ENCODE data around the gene SLC25A11. TPM values are rescaled to one million over a fixed set of nuclear protein-coding genes. Genes with fewer than 3 reads are reported as not detected.
A peak's percentile ranks its signal among the peaks of the same experiment; 100 is the strongest.
"Not testable (repeated sequence)": the region's sequence is repeated elsewhere in the genome, so short reads cannot be mapped to it uniquely, and the experiment has no call there.

SLC25A11 gene
- total RNA-seq, 2 donors from 2014 or later = 23.7 to 33.2 TPM

DNA sequence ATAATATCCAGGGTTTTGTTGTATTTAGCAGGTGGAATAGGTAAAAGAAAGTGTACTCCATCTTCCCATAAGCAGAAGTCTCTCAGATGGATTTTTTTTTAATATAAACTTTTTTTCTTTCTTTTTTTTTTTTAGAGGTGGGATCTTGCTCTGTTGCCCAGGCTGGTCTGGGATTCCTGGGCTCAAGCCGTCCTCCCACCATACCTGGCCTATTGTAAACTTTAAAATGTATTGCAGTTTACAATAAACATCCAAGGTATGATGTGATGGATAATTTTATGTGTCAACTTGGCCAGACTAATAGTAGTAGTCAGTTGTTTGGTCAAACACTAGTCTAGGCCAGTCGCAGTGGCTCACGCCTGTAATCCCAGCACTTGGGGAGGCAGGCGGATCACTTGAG is 18.5 kb downstream of the SLC25A11 start:
- Histone ChIP-seq H3K36me3 (replicated peaks in 1 of 2; ENCODE audit: insufficient read depth in 1 of 2, low read depth in 2 of 2) (no peaks in the 10 kb centered on the region), H3K4me1 (no peaks in the 10 kb centered on the region), H3K27ac (no peak overlapping the region), H3K27me3 (no peaks in the 10 kb centered on the region), H3K9me3 (no peaks in the 10 kb centered on the region), H3K4me3 (no peak overlapping the region)
- ATAC-seq (no peak), DNase-seq (no peak)
- TF ChIP-seq, protein P1, sequence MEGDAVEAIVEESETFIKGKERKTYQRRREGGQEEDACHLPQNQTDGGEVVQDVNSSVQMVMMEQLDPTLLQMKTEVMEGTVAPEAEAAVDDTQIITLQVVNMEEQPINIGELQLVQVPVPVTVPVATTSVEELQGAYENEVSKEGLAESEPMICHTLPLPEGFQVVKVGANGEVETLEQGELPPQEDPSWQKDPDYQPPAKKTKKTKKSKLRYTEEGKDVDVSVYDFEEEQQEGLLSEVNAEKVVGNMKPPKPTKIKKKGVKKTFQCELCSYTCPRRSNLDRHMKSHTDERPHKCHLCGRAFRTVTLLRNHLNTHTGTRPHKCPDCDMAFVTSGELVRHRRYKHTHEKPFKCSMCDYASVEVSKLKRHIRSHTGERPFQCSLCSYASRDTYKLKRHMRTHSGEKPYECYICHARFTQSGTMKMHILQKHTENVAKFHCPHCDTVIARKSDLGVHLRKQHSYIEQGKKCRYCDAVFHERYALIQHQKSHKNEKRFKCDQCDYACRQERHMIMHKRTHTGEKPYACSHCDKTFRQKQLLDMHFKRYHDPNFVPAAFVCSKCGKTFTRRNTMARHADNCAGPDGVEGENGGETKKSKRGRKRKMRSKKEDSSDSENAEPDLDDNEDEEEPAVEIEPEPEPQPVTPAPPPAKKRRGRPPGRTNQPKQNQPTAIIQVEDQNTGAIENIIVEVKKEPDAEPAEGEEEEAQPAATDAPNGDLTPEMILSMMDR (IDR thresholded peaks at IDR 0.05) = no peak
- TF ChIP-seq POLR2A (IDR thresholded peaks at IDR 0.05) = no peak
- 84 to 94% methylated on average over 4 of the region's 4 CpGs for WGBS, 2 donors
- intact Hi-C loops (cut with DNase I) = no loop called here

DNA sequence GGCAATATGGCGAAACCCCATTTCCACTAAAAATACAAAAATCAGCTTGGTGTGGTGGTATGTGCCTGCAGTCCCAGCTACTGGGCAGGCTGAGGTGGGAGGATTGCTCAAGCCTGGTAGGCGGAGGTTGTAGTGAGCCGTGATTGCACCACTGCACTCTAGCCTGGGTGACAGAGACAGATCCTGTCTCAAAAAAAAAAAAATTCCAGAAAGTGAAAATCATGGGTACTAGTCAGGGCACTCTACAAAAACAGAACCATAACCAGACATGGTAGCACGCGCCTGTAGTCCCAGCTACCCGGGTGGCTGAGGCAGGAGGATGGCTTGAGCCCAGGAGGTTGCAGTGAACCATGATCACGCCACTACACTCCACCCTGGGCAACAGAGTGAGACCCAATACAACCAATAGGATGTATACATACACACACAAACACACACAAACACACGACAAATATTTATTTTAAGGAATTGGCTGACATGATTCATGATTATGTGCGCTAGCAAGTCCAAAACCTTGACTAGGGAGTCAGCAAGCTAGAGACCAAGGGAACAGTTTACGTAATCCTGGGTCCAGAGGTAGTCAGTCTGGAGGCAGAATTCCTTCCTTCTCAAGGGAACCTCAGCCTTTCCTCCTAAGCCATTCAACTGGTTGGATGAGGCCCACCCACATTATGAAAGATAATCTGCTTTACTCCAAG is 19.3 kb downstream of the SLC25A11 start:
- intact Hi-C loops (cut with DNase I) = no loop called here
- Histone ChIP-seq H3K27me3 (no peaks in the 10 kb centered on the region), H3K27ac (no peak overlapping the region), H3K36me3 (replicated peaks in 1 of 2; ENCODE audit: insufficient read depth in 1 of 2, low read depth in 2 of 2) (no peaks in the 10 kb centered on the region), H3K9me3 (no peaks in the 10 kb centered on the region), H3K4me3 (no peak overlapping the region), H3K4me1 (no peaks in the 10 kb centered on the region)
- DNase-seq (peak in 1 of 4 donors; percentile 50), ATAC-seq (no peak)
- 78 to 84% methylated on average over 10 of the region's 10 CpGs for WGBS, 2 donors
- TF ChIP-seq, protein P1 (IDR thresholded peaks at IDR 0.05) = no peak
- no peak for TF ChIP-seq POLR2A (IDR thresholded peaks at IDR 0.05)

- no peaks in the 10 kb centered on the region for H3K27me3 ChIP-seq
- no peaks in the 10 kb centered on the region for H3K9me3 ChIP-seq
- no peak for DNase-seq
- no peaks in the 10 kb centered on the region for H3K36me3 ChIP-seq (replicated peaks in 1 of 2; ENCODE audit: insufficient read depth in 1 of 2, low read depth in 2 of 2)
- TF ChIP-seq, protein P1 (IDR thresholded peaks at IDR 0.05) = no peak
- no peak for TF ChIP-seq POLR2A (IDR thresholded peaks at IDR 0.05)
- H3K27ac ChIP-seq = no peak overlapping the region
- intact Hi-C loops (cut with DNase I) = loop anchor here (10.0 kb wide), 1 partner anchor 145 kb away; no protein-coding TSS in a partner anchor
- H3K4me1 ChIP-seq = no peaks in the 10 kb centered on the region
- 68 to 73% methylated on average over 8 of the region's 8 CpGs for WGBS, 2 donors
- ATAC-seq = no peak
- no peak overlapping the region for H3K4me3 ChIP-seq
Measured at GRCh38 chr17:4919511-4920047, 20.3 kb downstream of the SLC25A11 start.

DNA sequence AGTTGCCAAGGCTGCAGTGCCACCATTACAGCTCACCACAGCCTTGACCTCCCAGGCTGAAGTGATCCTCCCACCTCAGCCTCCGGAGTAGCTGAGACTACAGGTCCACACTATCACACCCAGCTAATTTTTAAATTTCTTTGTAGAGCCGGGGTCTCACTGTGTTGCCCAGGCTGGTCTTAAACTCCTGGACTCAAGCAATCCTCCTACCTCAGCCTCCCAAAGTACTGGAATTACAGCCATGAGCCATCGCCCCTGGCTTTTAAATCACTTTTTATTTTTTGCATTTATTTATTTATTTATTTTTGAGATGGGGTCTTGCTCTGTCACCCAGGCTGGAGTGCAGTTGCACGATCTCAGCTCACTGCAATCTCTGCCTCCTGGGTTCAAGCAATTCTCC is 25.3 kb downstream of the SLC25A11 start:
- H3K27me3 ChIP-seq; H3K4me1 ChIP-seq; ATAC-seq; H3K4me3 ChIP-seq; DNase-seq; H3K9me3 ChIP-seq; H3K36me3 ChIP-seq (replicated peaks in 1 of 2; ENCODE audit: insufficient read depth in 1 of 2, low read depth in 2 of 2): not testable (repeated sequence)
- H3K27ac ChIP-seq = peak overlapping the region in 2 of 4 donors; percentile 9 to 44
- intact Hi-C loops (cut with DNase I) = loop anchor here (10.0 kb wide), 1 partner anchor 150 kb away; no protein-coding TSS in a partner anchor
- WGBS, 2 donors = 69 to 78% methylated on average over 4 of the region's 4 CpGs

GRCh38 chr17:4913994-4914393 is 25.9 kb downstream of the SLC25A11 start:
- intact Hi-C loops (cut with DNase I) = loop anchor here (10.0 kb wide), 1 partner anchor 151 kb away; no protein-coding TSS in a partner anchor
- ATAC-seq (peak; percentile 16), DNase-seq (no peak)
- H3K4me3 ChIP-seq = no peak overlapping the region
- H3K36me3 ChIP-seq (replicated peaks in 1 of 2; ENCODE audit: insufficient read depth in 1 of 2, low read depth in 2 of 2) = no peaks in the 10 kb centered on the region
- peak overlapping the region in 2 of 4 donors; percentile 9 to 44 for H3K27ac ChIP-seq
- TF ChIP-seq, protein P1 (IDR thresholded peaks at IDR 0.05) = peak in 1 of 7 experiments; percentile 4
- TF ChIP-seq POLR2A (IDR thresholded peaks at IDR 0.05) = no peak
- 20 to 44% methylated on average over 1 of the region's 1 CpG for WGBS, 2 donors
- H3K4me1 ChIP-seq = peaks cover 7% of the 10 kb centered on the region
- H3K27me3 ChIP-seq = no peaks in the 10 kb centered on the region
- no peaks in the 10 kb centered on the region for H3K9me3 ChIP-seq
